GM12873 (cell line): Measurements from ENCODE around the gene SH2D4B.

ENCODE experiments used
- TF ChIP-seq, protein P1 (sequence below): IDR thresholded peaks from 2 replicates; pipeline ENCODE4 v1.5.1; 2012; ENCODE audit warnings: low read depth, mild to moderate bottlenecking, moderate library complexity, low read length, control low read depth; ENCODE audit not compliant: insufficient read depth; ENCODE audit errors: missing control alignments

SH2D4B gene

DNA sequence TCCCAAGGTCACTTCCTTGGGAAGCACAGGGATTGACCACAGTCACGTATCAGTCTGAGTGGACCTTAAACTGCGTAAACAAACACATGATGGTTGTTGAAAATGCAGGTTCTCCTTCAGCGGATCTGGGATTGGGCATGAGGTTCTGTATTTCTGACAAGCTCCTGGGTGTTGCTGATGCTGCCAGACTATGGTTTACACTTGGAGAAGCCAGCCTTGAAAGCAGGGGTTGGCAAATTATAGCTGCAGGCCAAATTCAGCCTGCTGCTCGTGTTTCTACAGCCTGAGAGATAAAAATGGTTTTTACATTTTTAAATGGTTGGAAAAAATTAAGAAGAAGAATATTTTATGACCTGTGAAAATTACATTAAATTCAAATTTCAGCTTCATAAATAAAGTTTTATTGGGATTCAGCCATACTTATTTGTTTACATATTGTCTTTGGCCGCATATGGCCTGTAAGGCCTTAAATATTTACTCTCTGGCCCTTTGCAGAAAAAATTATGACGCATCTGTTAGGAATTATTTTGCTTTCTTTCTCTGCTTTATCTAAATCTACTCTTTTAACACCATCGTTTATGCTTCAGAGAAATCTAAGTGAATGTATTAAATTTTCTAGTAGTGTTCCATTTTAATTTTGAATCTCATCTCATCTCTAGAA, 109.6 kb downstream of the SH2D4B start:
- TF ChIP-seq, protein P1, sequence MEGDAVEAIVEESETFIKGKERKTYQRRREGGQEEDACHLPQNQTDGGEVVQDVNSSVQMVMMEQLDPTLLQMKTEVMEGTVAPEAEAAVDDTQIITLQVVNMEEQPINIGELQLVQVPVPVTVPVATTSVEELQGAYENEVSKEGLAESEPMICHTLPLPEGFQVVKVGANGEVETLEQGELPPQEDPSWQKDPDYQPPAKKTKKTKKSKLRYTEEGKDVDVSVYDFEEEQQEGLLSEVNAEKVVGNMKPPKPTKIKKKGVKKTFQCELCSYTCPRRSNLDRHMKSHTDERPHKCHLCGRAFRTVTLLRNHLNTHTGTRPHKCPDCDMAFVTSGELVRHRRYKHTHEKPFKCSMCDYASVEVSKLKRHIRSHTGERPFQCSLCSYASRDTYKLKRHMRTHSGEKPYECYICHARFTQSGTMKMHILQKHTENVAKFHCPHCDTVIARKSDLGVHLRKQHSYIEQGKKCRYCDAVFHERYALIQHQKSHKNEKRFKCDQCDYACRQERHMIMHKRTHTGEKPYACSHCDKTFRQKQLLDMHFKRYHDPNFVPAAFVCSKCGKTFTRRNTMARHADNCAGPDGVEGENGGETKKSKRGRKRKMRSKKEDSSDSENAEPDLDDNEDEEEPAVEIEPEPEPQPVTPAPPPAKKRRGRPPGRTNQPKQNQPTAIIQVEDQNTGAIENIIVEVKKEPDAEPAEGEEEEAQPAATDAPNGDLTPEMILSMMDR: no peak

DNA sequence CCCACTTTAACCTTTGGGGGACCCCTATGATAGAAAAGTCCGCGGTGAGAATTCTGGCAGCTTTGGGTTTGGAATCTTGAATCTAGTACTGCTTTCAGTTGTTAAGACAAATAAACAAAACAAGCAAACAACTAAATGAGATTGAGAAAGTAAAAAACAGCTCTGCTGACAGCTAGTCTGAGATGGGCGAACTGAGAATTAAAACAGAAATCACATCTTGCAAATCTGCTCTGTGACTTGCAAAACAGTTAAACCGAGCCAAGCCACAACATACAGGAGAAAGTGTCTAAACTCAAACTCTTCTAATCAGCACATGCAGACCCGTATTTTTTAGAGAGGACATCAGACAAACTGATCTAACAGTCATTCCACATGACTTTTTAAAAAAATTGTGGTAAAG, 110.4 kb downstream of the SH2D4B start:
- TF ChIP-seq, protein P1: no peak

DNA sequence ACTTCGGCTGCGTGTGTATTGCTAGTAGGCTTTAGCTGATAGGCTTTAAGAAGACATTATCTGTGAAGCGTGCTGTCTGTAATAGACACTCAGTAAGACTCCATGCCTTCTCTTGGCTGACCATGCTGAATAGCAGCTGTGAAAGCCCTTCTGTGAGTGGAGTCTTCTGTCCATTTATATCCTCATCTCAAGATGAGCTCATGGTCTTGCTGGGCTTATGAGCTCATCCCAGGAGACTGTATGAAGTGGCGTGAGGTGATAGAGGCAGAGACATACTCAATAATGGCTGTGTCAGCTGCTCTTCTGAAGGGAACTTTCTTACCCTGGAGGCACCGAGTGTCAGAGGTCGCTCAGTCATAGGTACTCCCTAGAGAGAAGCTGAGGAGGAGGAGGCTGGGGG, 111.5 kb downstream of the SH2D4B start:
- TF ChIP-seq, protein P1: no peak

DNA sequence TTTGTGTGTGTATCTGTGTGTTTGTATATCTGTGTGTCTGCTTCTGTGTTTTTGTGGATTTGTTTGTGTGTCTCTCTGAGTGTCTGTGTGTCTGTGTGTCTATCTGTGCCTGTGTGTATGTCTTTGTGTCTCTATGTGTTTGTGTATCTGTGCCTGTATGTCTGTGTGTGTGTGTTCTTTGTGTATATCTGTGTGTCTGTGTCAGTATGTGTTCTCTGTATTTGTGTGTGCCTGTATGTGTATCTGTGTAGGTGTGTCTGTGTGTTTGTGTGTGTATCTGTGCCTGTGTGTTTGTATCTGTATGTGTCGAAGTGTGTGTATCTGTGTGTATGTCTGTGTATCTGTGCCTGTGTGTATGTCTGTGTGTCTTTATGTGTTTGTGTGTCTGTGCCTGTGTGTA, 118.2 kb downstream of the SH2D4B start:
- TF ChIP-seq, protein P1: no peak

DNA sequence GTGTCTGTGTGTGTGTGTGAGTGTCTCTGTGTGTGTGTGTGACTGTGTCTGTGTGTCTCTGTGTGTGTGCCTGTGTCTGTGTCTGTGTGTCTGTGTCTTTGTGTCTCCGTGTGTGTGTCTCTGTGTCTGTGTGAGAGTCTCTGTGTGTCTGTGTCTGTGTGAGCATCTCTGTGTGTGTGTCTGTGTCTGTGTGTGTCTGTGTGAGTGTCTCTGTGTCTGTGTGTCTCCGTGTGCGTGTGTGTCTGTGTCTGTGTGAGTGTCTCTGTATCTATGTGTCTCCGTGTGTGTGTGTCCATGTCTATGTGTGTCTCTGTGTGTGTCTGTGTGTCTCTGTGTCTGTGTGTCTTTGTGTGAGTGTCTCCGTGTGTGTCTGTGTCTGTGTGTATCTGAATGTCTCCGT, 120.4 kb downstream of the SH2D4B start:
- TF ChIP-seq, protein P1: no peak

DNA sequence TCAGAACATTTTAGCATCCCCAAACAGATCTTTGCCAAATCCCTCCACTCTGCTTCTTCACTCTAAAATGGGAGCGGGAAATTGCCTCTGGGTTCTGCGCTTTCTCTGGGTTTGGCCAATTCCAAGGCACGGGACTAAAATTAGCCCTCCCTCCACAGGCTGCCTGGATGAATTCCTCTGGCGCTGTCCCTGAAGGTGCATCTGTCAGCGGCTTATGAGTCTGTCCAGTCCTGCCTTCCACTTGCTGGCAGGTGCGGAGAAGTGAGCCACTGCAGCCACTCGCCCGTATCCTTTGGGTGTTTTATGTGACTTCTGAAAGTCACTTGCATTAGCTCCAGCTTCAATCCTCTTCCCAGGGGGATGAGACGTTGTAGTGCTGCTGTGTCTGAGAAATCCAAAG, 121.6 kb downstream of the SH2D4B start:
- TF ChIP-seq, protein P1: no peak

DNA sequence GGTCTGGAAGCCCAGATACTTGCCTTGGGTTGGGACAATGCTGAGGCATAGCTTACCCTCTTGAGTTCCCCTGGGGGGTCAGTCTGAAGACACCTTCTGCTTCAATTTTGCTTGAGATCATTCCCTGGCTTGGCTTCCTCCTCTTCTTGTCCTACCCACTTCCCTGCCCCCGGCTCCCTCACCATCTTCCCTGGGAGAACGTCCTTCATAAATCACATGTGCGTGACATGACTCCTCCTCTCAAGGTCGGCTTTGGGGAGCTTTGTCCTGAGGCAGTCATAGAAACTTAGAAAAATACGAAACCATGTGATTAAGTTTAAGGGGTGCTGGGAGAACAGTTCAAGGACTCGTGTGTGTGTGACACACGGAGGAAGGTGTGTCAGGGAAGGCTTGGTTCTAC, 122.6 kb downstream of the SH2D4B start:
- TF ChIP-seq, protein P1: no peak
